ENCODE measurements around the gene ABHD17B. TPM values are rescaled to one million over a fixed set of nuclear protein-coding genes. Genes with fewer than 3 reads are reported as not detected.

The ABHD17B gene
- total RNA-seq, 2 experiments from 2014 or later, result 11.4 to 11.7 TPM

DNA sequence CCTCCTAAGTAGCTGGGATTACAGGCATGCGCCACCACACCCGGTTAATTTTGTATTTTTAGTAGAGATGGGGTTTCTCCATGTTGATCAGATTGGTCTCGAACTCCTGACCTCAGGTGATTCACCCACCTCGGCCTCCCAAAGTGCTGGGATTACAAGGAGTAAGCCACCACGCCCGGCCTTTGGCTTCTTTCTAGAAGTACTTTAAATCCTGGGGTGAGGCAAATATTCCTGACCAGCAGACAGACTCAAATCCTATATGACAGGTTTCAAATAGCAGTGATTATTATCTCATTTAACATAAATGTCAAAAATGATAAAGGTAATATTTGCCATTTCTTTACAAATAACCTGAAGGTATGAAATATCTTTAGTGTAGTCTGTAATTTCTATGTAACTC lies 35.6 kb downstream of the ABHD17B start:
- intact Hi-C loops (cut with micrococcal nuclease), result loop anchor here (5.0 kb wide), 1 partner anchor 37 kb away; the partner anchor contains the start of genes ABHD17B and C9orf85
- no peaks in the 10 kb centered on the region for H3K4me1 Mint-ChIP-seq (ENCODE audit: low read depth)
- H3K27ac Mint-ChIP-seq, result no peak overlapping the region
- ChIA-PET POLR2A (no interaction called here), CTCF (no interaction called here)
- H3K36me3 Mint-ChIP-seq, result peaks cover 27% of the 10 kb centered on the region
- no peak for DNase-seq
- no peaks in the 10 kb centered on the region for H3K27me3 Mint-ChIP-seq
- peaks cover 24% of the 10 kb centered on the region for H3K9me3 Mint-ChIP-seq
- H3K4me3 Mint-ChIP-seq, result no peak overlapping the region

- no peaks in the 10 kb centered on the region for H3K27me3 Mint-ChIP-seq
- no peak overlapping the region for H3K4me3 Mint-ChIP-seq
- H3K27ac Mint-ChIP-seq, result no peak overlapping the region
- peaks cover 41% of the 10 kb centered on the region for H3K36me3 Mint-ChIP-seq
- intact Hi-C loops (cut with micrococcal nuclease), result no loop called here
- peaks cover 4% of the 10 kb centered on the region for H3K4me1 Mint-ChIP-seq (ENCODE audit: low read depth)
- ChIA-PET POLR2A (no interaction called here), CTCF (interaction anchor here (0.6 kb wide), 1 partner anchor 698 kb away, joined by 4 read pairs; no protein-coding TSS in a partner anchor)
- DNase-seq, result no peak
- H3K9me3 Mint-ChIP-seq, result peaks cover 30% of the 10 kb centered on the region
These were observed 47.4 kb downstream of the ABHD17B start for GRCh38 chr9:71863631-71864030.

DNA sequence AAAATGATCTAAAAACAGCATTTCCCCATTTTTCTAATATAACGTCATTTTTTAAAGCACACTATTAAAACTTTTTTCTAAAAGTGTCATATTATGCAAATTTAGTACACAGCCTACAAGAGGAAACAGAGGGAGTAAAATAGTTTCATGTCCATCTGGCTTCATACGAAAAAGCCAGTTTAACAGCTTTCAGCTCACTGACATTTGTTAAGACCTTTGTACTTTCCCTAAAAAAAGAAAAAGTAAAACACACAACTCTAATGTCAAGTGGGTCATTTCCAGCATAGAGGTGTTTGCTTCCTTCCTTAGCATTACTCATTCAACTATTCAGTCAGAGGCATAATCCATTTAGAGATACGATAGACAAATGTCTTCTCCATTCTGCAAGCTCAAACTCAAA lies 49.4 kb downstream of the ABHD17B start:
- CTCF ChIA-PET, result interaction anchor here (1.2 kb wide), 1 partner anchor 55 kb away, joined by 3 read pairs; no protein-coding TSS in a partner anchor
- intact Hi-C loops (cut with micrococcal nuclease), result no loop called here

GRCh38 chr9:71859939-71860338 lies 51.1 kb downstream of the ABHD17B start:
- CTCF ChIA-PET, result no interaction called here
- Mint-ChIP-seq H3K36me3 (peaks cover 31% of the 10 kb centered on the region), H3K27ac (no peak overlapping the region), H3K4me1 (ENCODE audit: low read depth) (peaks cover 8% of the 10 kb centered on the region), H3K4me3 (no peak overlapping the region), H3K9me3 (peaks cover 30% of the 10 kb centered on the region), H3K27me3 (no peaks in the 10 kb centered on the region)
- intact Hi-C loops (cut with micrococcal nuclease), result loop anchor here (5.0 kb wide), 1 partner anchor 37 kb away; no protein-coding TSS in a partner anchor
- POLR2A ChIA-PET, result no interaction called here
- DNase-seq, result no peak

More for the DNA sequence above, 49.4 kb downstream of the ABHD17B start:
- Mint-ChIP-seq H3K27ac (no peak overlapping the region), H3K4me1 (ENCODE audit: low read depth) (peaks cover 8% of the 10 kb centered on the region), H3K36me3 (peaks cover 33% of the 10 kb centered on the region), H3K27me3 (no peaks in the 10 kb centered on the region), H3K9me3 (peaks cover 30% of the 10 kb centered on the region), H3K4me3 (no peak overlapping the region)
- no peak for DNase-seq
- POLR2A ChIA-PET, result no interaction called here

DNA sequence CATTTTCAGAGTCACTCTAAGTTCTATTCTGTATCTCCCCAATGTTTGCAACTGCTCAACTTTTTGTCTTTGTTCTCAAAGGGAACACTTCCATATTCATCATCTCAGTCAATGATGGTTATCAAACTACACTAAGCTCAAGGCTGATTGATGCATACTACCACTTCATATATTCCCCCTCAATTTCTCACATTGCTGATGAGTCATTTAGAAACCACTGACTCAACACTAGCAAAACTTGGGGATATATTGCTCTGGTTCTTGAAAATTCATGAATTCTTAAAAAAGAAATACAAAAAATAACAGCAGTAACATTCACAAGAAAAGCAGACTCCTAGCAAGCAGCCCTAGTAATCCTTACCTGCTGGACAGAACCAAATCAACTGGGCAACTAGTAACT lies 52.2 kb downstream of the ABHD17B start:
- intact Hi-C loops (cut with micrococcal nuclease), result loop anchor here (1.0 to 5.0 kb wide), 3 partner anchors 38 to 93 kb away; partner anchors contain the start of genes ABHD17B and C9orf85
- Mint-ChIP-seq H3K9me3 (peaks cover 30% of the 10 kb centered on the region), H3K4me1 (ENCODE audit: low read depth) (peaks cover 8% of the 10 kb centered on the region), H3K36me3 (peaks cover 31% of the 10 kb centered on the region), H3K27ac (peak overlapping the region; percentile 0), H3K4me3 (no peak overlapping the region), H3K27me3 (no peaks in the 10 kb centered on the region)
- CTCF ChIA-PET, result interaction anchor here (0.9 kb wide), 1 partner anchor 65 kb away, joined by 3 read pairs; no protein-coding TSS in a partner anchor
- no peak for DNase-seq
- POLR2A ChIA-PET, result interaction anchor here (0.7 kb wide), 1 partner anchor 318 kb away, joined by 4 read pairs; no protein-coding TSS in a partner anchor

DNA sequence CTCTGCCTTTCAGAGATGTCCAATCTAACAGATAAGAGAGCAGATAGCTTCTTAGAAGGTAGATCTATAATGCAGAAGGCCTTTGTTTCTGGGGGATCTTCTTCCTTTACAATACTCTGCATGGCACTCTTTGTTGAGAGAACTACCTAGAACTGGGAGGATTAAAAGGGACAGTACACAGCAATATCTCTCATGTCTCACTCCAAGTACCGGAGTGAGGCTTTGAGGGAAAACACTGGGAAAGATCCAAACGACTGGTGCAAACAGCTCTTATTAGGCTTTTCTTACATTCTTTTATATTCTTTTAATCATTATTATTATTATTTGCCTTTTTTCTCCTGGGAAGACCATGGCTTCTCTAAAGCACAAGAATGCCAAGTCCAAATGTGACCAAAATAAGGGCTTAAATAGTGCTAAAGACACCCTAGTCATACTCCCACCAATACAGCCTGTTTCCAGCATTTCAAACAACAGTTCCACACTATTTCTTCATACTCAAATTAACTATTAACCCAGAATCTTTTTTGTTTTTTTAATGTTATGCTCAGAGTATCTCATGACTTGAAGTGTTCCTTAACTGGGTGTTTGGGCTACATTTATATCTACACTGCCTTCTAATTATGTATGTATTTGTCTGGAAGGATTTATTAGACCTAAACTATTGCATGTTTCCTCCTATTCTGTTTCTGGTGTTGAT lies 52.7 kb downstream of the ABHD17B start:
- H3K36me3 Mint-ChIP-seq, result peaks cover 26% of the 10 kb centered on the region
- CTCF ChIA-PET, result interaction anchor here (0.9 to 1.0 kb wide), 3 partner anchors 39 to 66 kb away, joined by 3 read pairs; no protein-coding TSS in a partner anchor
- peaks cover 27% of the 10 kb centered on the region for H3K9me3 Mint-ChIP-seq
- no peak overlapping the region for H3K27ac Mint-ChIP-seq
- peaks cover 8% of the 10 kb centered on the region for H3K4me1 Mint-ChIP-seq (ENCODE audit: low read depth)
- no peak overlapping the region for H3K4me3 Mint-ChIP-seq
- H3K27me3 Mint-ChIP-seq, result no peaks in the 10 kb centered on the region
- intact Hi-C loops (cut with micrococcal nuclease), result loop anchor here (1.0 to 5.0 kb wide), 3 partner anchors 39 to 92 kb away; partner anchors contain the start of genes ABHD17B and C9orf85
- POLR2A ChIA-PET, result no interaction called here
- no peak for DNase-seq

GRCh38 chr9:71857159-71857558 lies 53.8 kb downstream of the ABHD17B start:
- H3K9me3 Mint-ChIP-seq, result peaks cover 23% of the 10 kb centered on the region
- CTCF ChIA-PET, result interaction anchor here (1.0 kb wide), 2 partner anchors 38 to 50 kb away, joined by 3 read pairs; no protein-coding TSS in a partner anchor
- POLR2A ChIA-PET, result no interaction called here
- intact Hi-C loops (cut with micrococcal nuclease), result loop anchor here (5.0 kb wide), 1 partner anchor 40 kb away; no protein-coding TSS in a partner anchor
- peaks cover 20% of the 10 kb centered on the region for H3K36me3 Mint-ChIP-seq
- no peak overlapping the region for H3K27ac Mint-ChIP-seq
- H3K27me3 Mint-ChIP-seq, result no peaks in the 10 kb centered on the region
- no peak for DNase-seq
- H3K4me3 Mint-ChIP-seq, result no peak overlapping the region
- H3K4me1 Mint-ChIP-seq (ENCODE audit: low read depth), result peaks cover 11% of the 10 kb centered on the region

- no peak for DNase-seq
- intact Hi-C loops (cut with micrococcal nuclease), result loop anchor here (5.0 kb wide), 1 partner anchor 42 kb away; no protein-coding TSS in a partner anchor
- CTCF ChIA-PET, result interaction anchor here (1.8 kb wide), 1 partner anchor 171 kb away, joined by 5 read pairs; no protein-coding TSS in a partner anchor
These were observed 56.2 kb downstream of the ABHD17B start for GRCh38 chr9:71854811-71855210.

DNA sequence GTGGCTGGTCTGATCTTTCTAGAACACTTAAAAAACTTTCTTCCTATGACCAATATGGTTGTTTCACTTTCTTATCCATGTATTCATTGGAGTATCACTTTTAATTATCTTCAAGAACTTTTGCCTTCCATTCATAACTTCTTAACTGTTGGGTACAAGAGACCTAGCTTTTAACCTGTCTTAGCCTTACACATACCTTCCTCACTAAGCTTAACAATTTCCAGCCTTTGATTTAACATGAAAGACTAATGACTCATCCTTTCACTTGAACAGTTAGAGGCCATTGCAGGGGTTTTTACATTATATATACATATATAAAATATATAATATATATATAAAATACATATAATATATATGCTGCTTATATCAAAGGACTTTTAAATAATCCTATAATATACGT lies 57.9 kb downstream of the ABHD17B start:
- no peak for DNase-seq
- no peak overlapping the region for H3K4me3 Mint-ChIP-seq
- peaks cover 4% of the 10 kb centered on the region for H3K9me3 Mint-ChIP-seq
- intact Hi-C loops (cut with micrococcal nuclease), result no loop called here
- no peaks in the 10 kb centered on the region for H3K27me3 Mint-ChIP-seq
- ChIA-PET CTCF (interaction anchor here (1.8 kb wide), 1 partner anchor 173 kb away, joined by 5 read pairs; no protein-coding TSS in a partner anchor), POLR2A (no interaction called here)
- H3K36me3 Mint-ChIP-seq, result peaks cover 1% of the 10 kb centered on the region
- peaks cover 4% of the 10 kb centered on the region for H3K4me1 Mint-ChIP-seq (ENCODE audit: low read depth)
- no peak overlapping the region for H3K27ac Mint-ChIP-seq

More at GRCh38 chr9:71854811-71855210, 56.2 kb downstream of the ABHD17B start:
- H3K36me3 Mint-ChIP-seq, result peaks cover 6% of the 10 kb centered on the region
- no peak overlapping the region for H3K4me3 Mint-ChIP-seq
- no peak overlapping the region for H3K27ac Mint-ChIP-seq
- no peaks in the 10 kb centered on the region for H3K27me3 Mint-ChIP-seq
- H3K9me3 Mint-ChIP-seq, result peaks cover 6% of the 10 kb centered on the region
- H3K4me1 Mint-ChIP-seq (ENCODE audit: low read depth), result peaks cover 11% of the 10 kb centered on the region
- POLR2A ChIA-PET, result interaction anchor here (1.6 kb wide), 1 partner anchor 32 kb away, joined by 3 read pairs; no protein-coding TSS in a partner anchor

GRCh38 chr9:71850996-71851395 lies 60.0 kb downstream of the ABHD17B start:
- no peak overlapping the region for H3K4me3 Mint-ChIP-seq
- H3K27ac Mint-ChIP-seq, result no peak overlapping the region
- H3K27me3 Mint-ChIP-seq, result no peaks in the 10 kb centered on the region
- peaks cover 1% of the 10 kb centered on the region for H3K36me3 Mint-ChIP-seq
- H3K9me3 Mint-ChIP-seq, result peaks cover 4% of the 10 kb centered on the region
- POLR2A ChIA-PET, result interaction anchor here (0.7 kb wide), 1 partner anchor 456 kb away, joined by 4 read pairs; no protein-coding TSS in a partner anchor
- H3K4me1 Mint-ChIP-seq (ENCODE audit: low read depth), result peaks cover 3% of the 10 kb centered on the region
- intact Hi-C loops (cut with micrococcal nuclease), result no loop called here
- no peak for DNase-seq
- CTCF ChIA-PET, result interaction anchor here (1.2 kb wide), 1 partner anchor 32 kb away, joined by 3 read pairs; no protein-coding TSS in a partner anchor

DNA sequence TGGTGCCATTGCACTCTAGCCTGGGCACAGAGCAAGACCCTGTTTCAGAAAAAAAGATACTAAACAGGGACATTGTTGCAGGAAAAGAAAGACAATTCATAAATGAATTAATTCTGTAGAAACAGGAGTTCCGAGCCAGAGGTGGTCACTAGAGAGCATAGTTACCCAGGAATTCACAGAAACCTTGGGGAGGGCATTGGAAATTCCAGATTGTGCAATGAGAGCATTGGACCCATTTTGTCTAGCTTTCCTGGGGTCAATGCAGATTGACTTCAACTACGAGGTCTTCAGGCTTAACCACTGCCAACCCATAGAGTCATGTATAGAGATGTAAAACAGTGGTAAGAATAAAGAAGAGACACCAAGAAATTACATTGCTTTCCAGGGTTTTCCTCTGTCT lies 63.1 kb downstream of the ABHD17B start:
- Mint-ChIP-seq H3K27me3 (no peaks in the 10 kb centered on the region), H3K9me3 (peaks cover 4% of the 10 kb centered on the region), H3K36me3 (no peaks in the 10 kb centered on the region), H3K4me3 (no peak overlapping the region), H3K4me1 (ENCODE audit: low read depth) (peaks cover under 1% of the 10 kb centered on the region), H3K27ac (no peak overlapping the region)
- DNase-seq, result no peak
- intact Hi-C loops (cut with micrococcal nuclease), result no loop called here
- POLR2A ChIA-PET, result no interaction called here
- CTCF ChIA-PET, result interaction anchor here (1.1 kb wide), 1 partner anchor 18 kb away, joined by 3 read pairs; no protein-coding TSS in a partner anchor

- POLR2A ChIA-PET, result no interaction called here
- intact Hi-C loops (cut with micrococcal nuclease), result no loop called here
- H3K4me3 Mint-ChIP-seq, result no peak overlapping the region
These were observed 66.2 kb downstream of the ABHD17B start for GRCh38 chr9:71844808-71845207.

More at GRCh38 chr9:71844808-71845207, 66.2 kb downstream of the ABHD17B start:
- peaks cover 4% of the 10 kb centered on the region for H3K9me3 Mint-ChIP-seq
- CTCF ChIA-PET, result no interaction called here
- H3K4me1 Mint-ChIP-seq (ENCODE audit: low read depth), result no peaks in the 10 kb centered on the region
- no peak for DNase-seq
- no peaks in the 10 kb centered on the region for H3K36me3 Mint-ChIP-seq
- no peak overlapping the region for H3K27ac Mint-ChIP-seq
- H3K27me3 Mint-ChIP-seq, result no peaks in the 10 kb centered on the region
